ENCODE data around the gene LRRC61. TPM values are rescaled to one million over a fixed set of nuclear protein-coding genes. Genes with fewer than 3 reads are reported as not detected.

LRRC61 gene
- total RNA-seq, 1 experiment from 2014 or later: 35.8 TPM

GRCh38 chr7:150357771-150358427 is 34.7 kb downstream of the LRRC61 start:
- DNase-seq: no peak
- H3K9me3 Mint-ChIP-seq (ENCODE audit: unreplicated experiment): peaks cover 12% of the 10 kb centered on the region
- BruUV-seq (replicated peaks): no TSS peak
- intact Hi-C loops (cut with micrococcal nuclease; ENCODE audit: unreplicated experiment): no loop called here
- no peak overlapping the region for H3K27ac Mint-ChIP-seq (ENCODE audit: unreplicated experiment)
- POLR2A ChIA-PET: no interaction called here
- no peak overlapping the region for H3K4me3 Mint-ChIP-seq (ENCODE audit: unreplicated experiment)
- Histone ChIP-seq H3K9me3 (no peaks in the 10 kb centered on the region), H3K36me3 (ENCODE audit: control insufficient read depth, insufficient read depth, low read length) (no peaks in the 10 kb centered on the region), H3K27me3 (replicated peaks; ENCODE audit: control insufficient read depth, insufficient read depth, low read length) (no peaks in the 10 kb centered on the region), H3K4me1 (no peaks in the 10 kb centered on the region), H3K4me3 (ENCODE audit: low read depth, low read length) (no peak overlapping the region)
- H3K36me3 Mint-ChIP-seq (ENCODE audit: insufficient read depth, unreplicated experiment): no peaks in the 10 kb centered on the region
- peaks cover 11% of the 10 kb centered on the region for H3K4me1 Mint-ChIP-seq (ENCODE audit: low read depth, unreplicated experiment)
- CTCF ChIA-PET: interaction anchor here (0.5 to 1.0 kb wide), 3 partner anchors 20 to 396 kb away, joined by 3 read pairs; no protein-coding TSS in a partner anchor
- no peaks in the 10 kb centered on the region for H3K27me3 Mint-ChIP-seq (ENCODE audit: insufficient read depth, unreplicated experiment)
- peak in 1 of 2 experiments; percentile 12 for TF ChIP-seq CTCF (IDR thresholded peaks at IDR 0.05; ENCODE audit: insufficient read depth in 1 of 2, low read depth in 1 of 2, low read length in 1 of 2, severe bottlenecking in 1 of 2, unreplicated experiment in 1 of 2)

DNA sequence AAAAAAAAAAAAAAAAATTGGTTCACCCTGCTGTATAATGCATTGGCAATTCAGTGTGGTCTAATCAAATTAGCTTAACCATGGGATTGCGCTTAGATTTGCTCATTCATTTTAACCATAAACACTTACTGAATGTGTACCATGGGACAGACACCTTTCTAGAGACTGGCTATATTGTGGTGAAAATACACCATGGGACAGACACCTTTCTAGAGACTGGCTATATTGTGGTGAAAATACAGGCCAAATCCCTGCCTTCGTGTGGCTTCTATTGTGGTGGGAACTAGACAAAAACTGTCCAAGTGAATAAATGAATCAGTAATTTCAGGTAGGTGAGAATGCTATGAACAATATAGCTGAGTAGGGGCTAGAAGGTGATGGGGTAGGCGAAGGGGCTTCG is 35.3 kb downstream of the LRRC61 start:
- H3K9me3 Mint-ChIP-seq (ENCODE audit: unreplicated experiment): peaks cover 12% of the 10 kb centered on the region
- intact Hi-C loops (cut with micrococcal nuclease; ENCODE audit: unreplicated experiment): no loop called here
- H3K27me3 Mint-ChIP-seq (ENCODE audit: insufficient read depth, unreplicated experiment): no peaks in the 10 kb centered on the region
- Histone ChIP-seq H3K9me3 (no peaks in the 10 kb centered on the region), H3K36me3 (ENCODE audit: control insufficient read depth, insufficient read depth, low read length) (no peaks in the 10 kb centered on the region), H3K4me1 (no peaks in the 10 kb centered on the region), H3K4me3 (ENCODE audit: low read depth, low read length) (no peak overlapping the region), H3K27me3 (replicated peaks; ENCODE audit: control insufficient read depth, insufficient read depth, low read length) (no peaks in the 10 kb centered on the region)
- no peak overlapping the region for H3K27ac Mint-ChIP-seq (ENCODE audit: unreplicated experiment)
- H3K36me3 Mint-ChIP-seq (ENCODE audit: insufficient read depth, unreplicated experiment): no peaks in the 10 kb centered on the region
- peaks cover 11% of the 10 kb centered on the region for H3K4me1 Mint-ChIP-seq (ENCODE audit: low read depth, unreplicated experiment)
- ChIA-PET CTCF (interaction anchor here (1.0 kb wide), 1 partner anchor 19 kb away, joined by 3 read pairs; no protein-coding TSS in a partner anchor), POLR2A (no interaction called here)
- TF ChIP-seq CTCF (IDR thresholded peaks at IDR 0.05; ENCODE audit: insufficient read depth in 1 of 2, low read depth in 1 of 2, low read length in 1 of 2, severe bottlenecking in 1 of 2, unreplicated experiment in 1 of 2): no peak
- no peak overlapping the region for H3K4me3 Mint-ChIP-seq (ENCODE audit: unreplicated experiment)
- no TSS peak for BruUV-seq (replicated peaks)
- no peak for DNase-seq

- no peaks in the 10 kb centered on the region for H3K36me3 ChIP-seq (ENCODE audit: control insufficient read depth, insufficient read depth, low read length)
- ChIA-PET POLR2A (no interaction called here), CTCF (interaction anchor here (1.0 kb wide), 1 partner anchor 19 kb away, joined by 3 read pairs; no protein-coding TSS in a partner anchor)
Observed at GRCh38 chr7:150358988-150359621, 36.0 kb downstream of the LRRC61 start.

More at GRCh38 chr7:150358988-150359621, 36.0 kb downstream of the LRRC61 start:
- Histone ChIP-seq H3K9me3 (no peaks in the 10 kb centered on the region), H3K4me3 (ENCODE audit: low read depth, low read length) (no peak overlapping the region), H3K4me1 (no peaks in the 10 kb centered on the region), H3K27me3 (replicated peaks; ENCODE audit: control insufficient read depth, insufficient read depth, low read length) (no peaks in the 10 kb centered on the region)
- intact Hi-C loops (cut with micrococcal nuclease; ENCODE audit: unreplicated experiment): no loop called here
- no TSS peak for BruUV-seq (replicated peaks)
- H3K4me1 Mint-ChIP-seq (ENCODE audit: low read depth, unreplicated experiment): peaks cover 11% of the 10 kb centered on the region
- H3K36me3 Mint-ChIP-seq (ENCODE audit: insufficient read depth, unreplicated experiment): no peaks in the 10 kb centered on the region
- peaks cover 12% of the 10 kb centered on the region for H3K9me3 Mint-ChIP-seq (ENCODE audit: unreplicated experiment)
- no peak overlapping the region for H3K4me3 Mint-ChIP-seq (ENCODE audit: unreplicated experiment)
- no peaks in the 10 kb centered on the region for H3K27me3 Mint-ChIP-seq (ENCODE audit: insufficient read depth, unreplicated experiment)
- no peak for DNase-seq
- no peak overlapping the region for H3K27ac Mint-ChIP-seq (ENCODE audit: unreplicated experiment)
- TF ChIP-seq CTCF (IDR thresholded peaks at IDR 0.05; ENCODE audit: insufficient read depth in 1 of 2, low read depth in 1 of 2, low read length in 1 of 2, severe bottlenecking in 1 of 2, unreplicated experiment in 1 of 2): no peak

All from Caco-2 (cell line).